ENCODE results near the gene SYNRG. TPM values are rescaled to one million over a fixed set of nuclear protein-coding genes. Genes with fewer than 3 reads are reported as not detected.
A peak's percentile ranks its signal among the peaks of the same experiment; 100 is the strongest.
"Not testable (repeated sequence)": the region's sequence is repeated elsewhere in the genome, so short reads cannot be mapped to it uniquely, and the experiment has no call there.

The SYNRG gene
- total RNA-seq, 1 donor from 2014 or later, result 10.4 TPM

DNA sequence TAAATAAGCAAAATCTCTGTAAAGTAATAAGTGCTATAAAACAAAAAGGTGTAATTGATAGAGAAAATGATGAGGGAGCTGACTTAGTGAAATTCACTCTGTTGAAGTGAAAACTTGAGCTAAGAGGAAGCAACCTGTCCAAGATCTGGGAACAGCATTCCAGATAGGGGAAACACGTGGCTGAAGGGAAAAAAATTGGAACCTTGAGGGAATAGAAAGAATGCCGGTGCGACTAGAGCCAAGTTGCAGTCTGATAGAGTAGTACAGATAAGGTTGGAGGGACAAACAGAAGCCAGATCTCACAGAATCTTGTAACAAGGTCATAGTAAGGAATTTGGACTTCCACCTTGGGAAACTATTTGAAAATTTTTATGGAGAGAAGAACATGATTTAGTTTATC is 34.7 kb upstream of the SYNRG start:
- DNase-seq (ENCODE audit: low read depth), result no peak
- H3K4me3 ChIP-seq (ENCODE audit: low read depth, low read length), result peak overlapping the region; percentile 78
- TF ChIP-seq, protein P1, sequence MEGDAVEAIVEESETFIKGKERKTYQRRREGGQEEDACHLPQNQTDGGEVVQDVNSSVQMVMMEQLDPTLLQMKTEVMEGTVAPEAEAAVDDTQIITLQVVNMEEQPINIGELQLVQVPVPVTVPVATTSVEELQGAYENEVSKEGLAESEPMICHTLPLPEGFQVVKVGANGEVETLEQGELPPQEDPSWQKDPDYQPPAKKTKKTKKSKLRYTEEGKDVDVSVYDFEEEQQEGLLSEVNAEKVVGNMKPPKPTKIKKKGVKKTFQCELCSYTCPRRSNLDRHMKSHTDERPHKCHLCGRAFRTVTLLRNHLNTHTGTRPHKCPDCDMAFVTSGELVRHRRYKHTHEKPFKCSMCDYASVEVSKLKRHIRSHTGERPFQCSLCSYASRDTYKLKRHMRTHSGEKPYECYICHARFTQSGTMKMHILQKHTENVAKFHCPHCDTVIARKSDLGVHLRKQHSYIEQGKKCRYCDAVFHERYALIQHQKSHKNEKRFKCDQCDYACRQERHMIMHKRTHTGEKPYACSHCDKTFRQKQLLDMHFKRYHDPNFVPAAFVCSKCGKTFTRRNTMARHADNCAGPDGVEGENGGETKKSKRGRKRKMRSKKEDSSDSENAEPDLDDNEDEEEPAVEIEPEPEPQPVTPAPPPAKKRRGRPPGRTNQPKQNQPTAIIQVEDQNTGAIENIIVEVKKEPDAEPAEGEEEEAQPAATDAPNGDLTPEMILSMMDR (conservative IDR thresholded peaks at IDR 0.05; ENCODE audit: low read depth, low read length), result no peak

DNA sequence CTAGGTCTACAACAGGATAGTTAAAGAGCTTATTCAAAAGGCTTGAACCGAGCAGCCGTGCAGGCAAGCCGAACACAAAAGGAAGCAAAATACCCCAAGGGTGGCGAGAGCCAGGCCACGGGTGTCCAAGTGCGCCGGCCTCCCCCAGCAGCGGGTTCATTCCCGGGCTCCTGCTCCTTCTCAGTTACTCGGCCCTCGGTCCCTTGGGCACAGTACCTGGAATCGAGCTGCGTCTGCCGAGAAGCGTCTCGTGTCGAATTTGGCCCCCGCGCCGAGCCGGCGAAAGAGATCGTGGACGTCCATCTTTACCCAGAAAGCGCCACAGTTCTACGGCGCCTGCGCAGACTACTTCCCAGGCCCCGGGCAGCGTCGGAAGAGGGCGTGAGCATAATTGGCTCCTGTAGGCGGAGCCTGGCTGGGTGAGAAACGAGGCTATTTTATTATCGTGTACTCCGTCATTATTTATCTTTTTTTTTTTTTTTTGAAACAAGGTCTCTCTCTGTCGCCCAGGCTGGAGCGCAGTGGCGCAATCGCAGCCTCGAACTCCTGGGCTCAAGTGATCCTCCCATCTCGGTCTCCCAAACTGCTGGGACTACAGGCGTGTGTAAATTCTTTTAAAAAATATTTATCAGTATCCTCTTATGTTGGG is 34.0 kb upstream of the SYNRG start, which contains the start of gene DDX52:
DDX52 (minus strand) TSS at position 329 of the 649 bp plus-strand sequence; CDS start at position 303, 26 bp downstream.
- DNase-seq (ENCODE audit: low read depth), result peak; percentile 58
- H3K4me3 ChIP-seq (ENCODE audit: low read depth, low read length), result peak within 1 kb of the TSS; percentile 78
- TF ChIP-seq, protein P1 (conservative IDR thresholded peaks at IDR 0.05; ENCODE audit: low read depth, low read length), result no peak

DNA sequence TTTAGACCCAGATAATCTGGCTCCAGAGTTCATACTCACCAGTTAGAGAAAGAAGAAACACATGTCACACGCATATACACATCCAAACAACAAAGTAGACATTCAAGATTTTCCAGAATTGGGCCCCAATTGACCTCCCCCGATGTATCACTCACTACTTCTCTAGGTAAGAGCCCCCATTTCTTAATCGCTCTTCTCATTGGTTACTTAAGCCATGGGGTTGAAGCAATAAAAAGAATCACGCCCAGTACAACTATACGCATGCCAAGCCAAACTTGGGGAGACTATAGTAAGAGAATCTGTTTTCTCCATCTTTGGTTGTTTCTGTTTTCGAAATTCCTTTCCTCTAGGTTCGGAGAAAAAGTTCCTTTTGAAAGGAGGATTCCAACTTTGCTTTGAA is 33.5 kb upstream of the SYNRG start:
- DNase-seq (ENCODE audit: low read depth), result no peak
- peak overlapping the region; percentile 78 for H3K4me3 ChIP-seq (ENCODE audit: low read depth, low read length)
- TF ChIP-seq, protein P1 (conservative IDR thresholded peaks at IDR 0.05; ENCODE audit: low read depth, low read length), result no peak

DNA sequence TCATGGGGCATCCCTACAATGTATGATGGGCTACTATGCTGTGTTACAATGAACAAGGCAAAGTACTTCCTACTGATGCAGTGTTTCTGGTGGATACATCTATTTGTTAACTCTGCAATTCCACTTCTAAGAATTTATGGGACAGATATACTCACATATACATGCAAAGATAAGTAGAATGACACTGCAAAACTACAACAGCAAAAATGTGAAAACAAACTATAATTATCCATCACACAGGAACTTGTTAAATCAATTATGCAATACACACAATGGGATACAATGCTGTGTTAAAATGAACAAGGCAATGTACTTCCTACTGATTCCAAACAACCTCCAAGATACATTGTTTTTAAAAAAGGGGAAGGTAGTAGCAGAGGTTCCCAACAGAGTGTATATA is 30.8 kb upstream of the SYNRG start:
- TF ChIP-seq, protein P1 (conservative IDR thresholded peaks at IDR 0.05; ENCODE audit: low read depth, low read length), result no peak
- no peak for DNase-seq (ENCODE audit: low read depth)
- H3K4me3 ChIP-seq (ENCODE audit: low read depth, low read length), result peak overlapping the region; percentile 7

DNA sequence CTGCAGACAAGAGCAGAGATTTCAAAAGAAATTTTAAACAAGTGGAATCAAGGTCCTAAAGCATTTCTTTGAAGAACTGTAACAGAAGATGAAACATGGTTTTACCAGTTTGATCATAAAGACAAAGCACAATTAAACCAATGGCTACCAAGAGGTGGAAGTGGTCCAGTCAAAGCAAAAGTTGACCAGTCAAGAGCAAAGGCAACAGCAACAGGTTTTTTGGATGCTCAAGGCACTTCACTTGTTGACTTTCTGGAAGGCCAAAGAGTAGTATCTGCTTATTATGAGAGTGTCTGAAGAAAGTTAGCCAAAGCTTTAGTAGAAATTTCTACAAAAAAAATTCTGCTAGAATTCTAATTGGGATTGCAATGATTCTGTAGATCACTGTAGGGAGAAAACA is 28.7 kb upstream of the SYNRG start:
- TF ChIP-seq, protein P1 (conservative IDR thresholded peaks at IDR 0.05; ENCODE audit: low read depth, low read length), result no peak
- no peak overlapping the region for H3K4me3 ChIP-seq (ENCODE audit: low read depth, low read length)
- no peak for DNase-seq (ENCODE audit: low read depth)

DNA sequence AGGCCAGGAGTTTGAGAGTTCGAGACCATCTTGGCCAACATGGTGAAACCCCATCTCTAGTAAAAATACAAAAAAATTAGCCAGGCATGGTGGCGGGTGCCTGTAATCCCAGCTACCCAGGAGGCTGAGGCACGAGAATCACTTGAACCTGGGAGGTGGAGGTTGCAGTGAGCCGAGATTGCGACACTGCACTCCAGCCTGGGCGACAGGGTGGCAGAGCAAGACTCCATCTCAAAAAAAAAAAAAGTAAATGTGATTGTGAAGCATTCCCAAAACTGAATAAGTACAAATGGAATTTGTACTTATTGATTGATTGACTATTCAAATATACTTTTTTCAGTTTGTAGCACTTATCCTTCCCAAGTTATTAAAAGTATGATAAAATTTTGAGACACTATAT is 7.2 kb upstream of the SYNRG start:
- not testable (repeated sequence) for H3K4me3 ChIP-seq (ENCODE audit: low read depth, low read length); DNase-seq (ENCODE audit: low read depth)

DNA sequence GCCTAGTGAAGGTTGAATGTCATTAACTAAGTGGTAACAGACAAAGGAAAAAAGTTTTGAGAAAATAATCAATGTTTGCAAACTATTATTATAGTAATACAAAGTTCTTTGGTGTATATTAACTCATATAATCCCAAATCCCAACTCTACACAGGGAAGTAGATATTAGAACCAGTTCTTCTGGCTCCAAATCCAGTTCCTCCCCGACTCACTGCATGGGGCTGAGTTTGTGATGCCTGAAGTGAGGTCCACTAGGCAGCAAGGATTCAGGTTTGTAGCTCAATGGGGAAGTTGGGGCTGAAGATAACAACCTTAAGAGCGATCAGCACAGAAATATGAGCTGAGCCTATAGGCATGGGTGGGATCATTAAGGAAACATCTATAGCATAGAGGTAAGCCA is 5.6 kb upstream of the SYNRG start:
- DNase-seq (ENCODE audit: low read depth), result no peak
- TF ChIP-seq, protein P1 (conservative IDR thresholded peaks at IDR 0.05; ENCODE audit: low read depth, low read length), result no peak
- H3K4me3 ChIP-seq (ENCODE audit: low read depth, low read length), result no peak overlapping the region
